ENCODE measurements around the gene CD72. TPM values are rescaled to one million over a fixed set of nuclear protein-coding genes. Genes with fewer than 3 reads are reported as not detected.

The CD72 gene
- total and polyA plus RNA-seq, 7 donors, result 0.36 to 42.1 (median 1.2) TPM

- 91 to 92% methylated on average over 24 of the region's 24 CpGs for WGBS, 2 donors
- peaks cover 0 to 36% (median 26%) of the 10 kb centered on the region in 4 donors for H3K4me1 ChIP-seq
- TF ChIP-seq CTCF (IDR thresholded peaks at IDR 0.05) (no peak), POLR2AphosphoS5 (IDR thresholded peaks at IDR 0.05) (no peak), POLR2A (IDR thresholded peaks at IDR 0.05) (no peak), EP300 (IDR thresholded peaks at IDR 0.05) (no peak)
- intact Hi-C loops (cut with DNase I), result loop anchor here (5.0 to 10.0 kb wide), 2 partner anchors 42 to 286 kb away; no protein-coding TSS in a partner anchor
- no peak for DNase-seq
- H3K36me3 ChIP-seq, result peaks cover 27 to 68% (median 39%) of the 10 kb centered on the region in 4 donors
- no peak overlapping the region for H3K4me3 ChIP-seq
- peak overlapping the region in 2 of 4 donors; percentile 22 to 80 for H3K27ac ChIP-seq
- H3K27me3 ChIP-seq, result no peaks in the 10 kb centered on the region
- no peaks in the 10 kb centered on the region for H3K9me3 ChIP-seq
Measured at GRCh38 chr9:35560625-35561337, 57.4 kb downstream of the CD72 start.

Small RNA genes lying within 50 kb of the gene (small RNA-seq; reads per million reads assigned to genes)
- gene MIR4667, result 0 to 0.11 (median 0) reads per million in 3 donors
- gene RMRP, result 0 reads per million in 3 donors
- gene RPS29P17, result 0 reads per million in 3 donors

Other genes with a start within 250 kb of the CD72 start
- gene RUSC2, start 128.3 kb downstream of the CD72 start, total RNA-seq, result 10 to 100 TPM; 30.9 to 47.1 (median 43.4) TPM
- 1 to 10 TPM in 2 of 3 donors, under 1 TPM in 1; 0.92 to 5.6 (median 1.2) TPM for gene RUSC2, start 128.3 kb downstream of the CD72 start, polyA plus RNA-seq
- 10 to 100 TPM; 23.5 to 47.4 (median 29.2) TPM for gene TESK1, start 13.2 kb downstream of the CD72 start, total RNA-seq
- gene TESK1, start 13.2 kb downstream of the CD72 start, polyA plus RNA-seq, result 10 to 100 TPM; 24.6 to 33.3 (median 27.0) TPM
- gene SIT1, start 32.5 kb upstream of the CD72 start, total RNA-seq, result under 1 TPM in 2 of 4 donors, not detected in 2; 0.81 to 0.82 TPM
- 10 to 100 TPM in 1 of 3 donors, 1 to 10 TPM in 1, not detected in 1; 1.8 to 15.9 TPM for gene SIT1, start 32.5 kb upstream of the CD72 start, polyA plus RNA-seq
- over 10,000 TPM in 2 of 4 donors, 1,000 to 10,000 TPM in 2; 2,523 to 26,387 (median 8,883) TPM for gene RMRP, start 39.6 kb upstream of the CD72 start, total RNA-seq
- 100 to 1,000 TPM in 1 of 3 donors, not detected in 2; 480 TPM for gene RMRP, start 39.6 kb upstream of the CD72 start, polyA plus RNA-seq
- gene CCDC107, start 39.9 kb upstream of the CD72 start, total RNA-seq, result 100 to 1,000 TPM in 1 of 4 donors, 10 to 100 TPM in 3; 70.6 to 112 (median 83.1) TPM
- gene CCDC107, start 39.9 kb upstream of the CD72 start, polyA plus RNA-seq, result 10 to 100 TPM; 21.3 to 28.8 (median 24.2) TPM
- gene ARHGEF39, start 46.8 kb upstream of the CD72 start, total RNA-seq, result 1 to 10 TPM in 3 of 4 donors, under 1 TPM in 1; 0.99 to 3.3 (median 1.4) TPM
- 1 to 10 TPM in 2 of 3 donors, under 1 TPM in 1; 0.60 to 9.0 (median 1.6) TPM for gene ARHGEF39, start 46.8 kb upstream of the CD72 start, polyA plus RNA-seq
- under 1 TPM in 2 of 4 donors, not detected in 2; 0.33 to 0.71 TPM for gene CA9, start 55.5 kb upstream of the CD72 start, total RNA-seq
- 1 to 10 TPM in 1 of 3 donors, not detected in 2; 1.7 TPM for gene CA9, start 55.5 kb upstream of the CD72 start, polyA plus RNA-seq
- 1,000 to 10,000 TPM; 3,590 to 8,131 (median 6,107) TPM for gene TPM2, start 71.5 kb upstream of the CD72 start, total RNA-seq
- gene TPM2, start 71.5 kb upstream of the CD72 start, polyA plus RNA-seq, result 100 to 1,000 TPM in 2 of 3 donors, 10 to 100 TPM in 1; 49.9 to 447 (median 334) TPM
- gene TLN1, start 113.8 kb upstream of the CD72 start, total RNA-seq, result 100 to 1,000 TPM; 354 to 609 (median 525) TPM
- gene TLN1, start 113.8 kb upstream of the CD72 start, polyA plus RNA-seq, result 100 to 1,000 TPM in 1 of 3 donors, 10 to 100 TPM in 2; 45.0 to 143 (median 57.6) TPM
- 10 to 100 TPM; 65.9 to 82.7 (median 75.4) TPM for gene CREB3, start 114.3 kb upstream of the CD72 start, total RNA-seq
- 10 to 100 TPM; 31.0 to 39.0 (median 35.3) TPM for gene CREB3, start 114.3 kb upstream of the CD72 start, polyA plus RNA-seq
- gene GBA2, start 130.8 kb upstream of the CD72 start, total RNA-seq, result 10 to 100 TPM; 45.9 to 91.7 (median 64.8) TPM
- 10 to 100 TPM; 34.8 to 88.5 (median 58.5) TPM for gene GBA2, start 130.8 kb upstream of the CD72 start, polyA plus RNA-seq
- gene RGP1, start 130.9 kb upstream of the CD72 start, total RNA-seq, result 10 to 100 TPM; 13.3 to 23.5 (median 13.5) TPM
- gene RGP1, start 130.9 kb upstream of the CD72 start, polyA plus RNA-seq, result 10 to 100 TPM; 10.2 to 37.2 (median 21.3) TPM
- not detected for gene MSMP, start 135.9 kb upstream of the CD72 start, total RNA-seq
- under 1 TPM in 1 of 3 donors, not detected in 2; 0.57 TPM for gene MSMP, start 135.9 kb upstream of the CD72 start, polyA plus RNA-seq
- 10 to 100 TPM; 20.3 to 26.6 (median 24.4) TPM for gene NPR2, start 173.2 kb upstream of the CD72 start, total RNA-seq
- 1 to 10 TPM in 1 of 3 donors, under 1 TPM in 2; 0.60 to 9.5 (median 0.69) TPM for gene NPR2, start 173.2 kb upstream of the CD72 start, polyA plus RNA-seq
- 1 to 10 TPM; 1.4 to 2.8 (median 2.4) TPM for gene SPAG8, start 193.8 kb upstream of the CD72 start, total RNA-seq
- 1 to 10 TPM in 1 of 3 donors, not detected in 2; 1.1 TPM for gene SPAG8, start 193.8 kb upstream of the CD72 start, polyA plus RNA-seq
- gene HINT2, start 196.6 kb upstream of the CD72 start, total RNA-seq, result 10 to 100 TPM; 23.5 to 42.8 (median 36.2) TPM
- 100 to 1,000 TPM in 2 of 3 donors, 10 to 100 TPM in 1; 85.8 to 125 (median 112) TPM for gene HINT2, start 196.6 kb upstream of the CD72 start, polyA plus RNA-seq
- not detected for gene FAM221B, start 210.3 kb upstream of the CD72 start, total RNA-seq
- gene FAM221B, start 210.3 kb upstream of the CD72 start, polyA plus RNA-seq, result under 1 TPM in 1 of 3 donors, not detected in 2; 0.03 TPM
- 10 to 100 TPM in 1 of 4 donors, 1 to 10 TPM in 3; 6.4 to 12.5 (median 8.4) TPM for gene TMEM8B, start 210.8 kb upstream of the CD72 start, total RNA-seq
- 1 to 10 TPM; 3.5 to 9.5 (median 4.2) TPM for gene TMEM8B, start 210.8 kb upstream of the CD72 start, polyA plus RNA-seq

All from sigmoid colon (tissue), 7 donors.